Liver (tissue), 9 donors: Measurements from ENCODE around the gene TMTC1. TPM values are rescaled to one million over a fixed set of nuclear protein-coding genes. Genes with fewer than 3 reads are reported as not detected.

Source experiments
- DNase-seq: peaks from one replicate; pipeline ENCODE4 v3.0.0-alpha.2; 2017; ENCODE audit warnings: low spot score
- H3K27ac ChIP-seq, 2 donors: one replicate each; pipeline ENCODE4 v1.7.0; 2013; ENCODE audit warnings: inconsistent platforms in 2 of 2, low read length in 2 of 2, control low read depth in 1 of 2, low read depth in 1 of 2, mild to moderate bottlenecking in 1 of 2
- H3K27me3 ChIP-seq, 4 donors: one replicate each; pipeline versions ENCODE4 v1.6.1 to v1.7.0; 2013; ENCODE audit warnings: low read length in 3 of 4, inconsistent platforms in 1 of 4, mild to moderate bottlenecking in 1 of 4, moderate library complexity in 1 of 4; ENCODE audit not compliant: control insufficient read depth in 4 of 4, insufficient read depth in 4 of 4
- H3K36me3 ChIP-seq, 4 donors: one replicate each; pipeline versions ENCODE4 v1.6.1 to v1.7.0; 2013; ENCODE audit warnings: low read length in 3 of 4, mild to moderate bottlenecking in 3 of 4, low read depth in 1 of 4, moderate library complexity in 1 of 4; ENCODE audit not compliant: control insufficient read depth in 4 of 4, insufficient read depth in 3 of 4
- H3K4me1 ChIP-seq, 4 donors: one replicate each; pipeline versions ENCODE4 v1.6.1 to v1.7.0; 2013; ENCODE audit warnings: low read length in 3 of 4, mild to moderate bottlenecking in 3 of 4, moderate library complexity in 1 of 4; ENCODE audit not compliant: control insufficient read depth in 4 of 4, insufficient read depth in 4 of 4
- H3K4me3 ChIP-seq, 3 donors: one replicate each; pipeline versions ENCODE4 v1.6.1 to v1.7.0; 2013; ENCODE audit warnings: low read length in 3 of 3, control low read depth in 1 of 3, low read depth in 1 of 3, mild to moderate bottlenecking in 1 of 3
- H3K9ac ChIP-seq, 2 donors: one replicate each; pipeline ENCODE4 v1.7.0; 2013; ENCODE audit warnings: low read length in 2 of 2, mild to moderate bottlenecking in 2 of 2, moderate library complexity in 2 of 2, control low read depth in 1 of 2, low read depth in 1 of 2
- H3K9me3 ChIP-seq, 4 donors: one replicate each; pipeline versions ENCODE4 v1.6.1 to v1.7.0; 2013; ENCODE audit warnings: low read length in 3 of 4; ENCODE audit not compliant: control insufficient read depth in 4 of 4
- CTCF ChIP-seq: fragments of 150-350 bp; IDR thresholded peaks from 2 replicates; pipeline ENCODE4 v1.5.1; 2017; ENCODE audit warnings: improper control_type of control experiment, low read depth, low read length; ENCODE audit not compliant: missing input control
- EGR1 ChIP-seq, 2 donors: IDR thresholded peaks; 2 replicates each; pipeline ENCODE4 v1.6.1; 2016 to 2018; ENCODE audit warnings: antibody characterized with exemption in 2 of 2, low read depth in 2 of 2
- FOXA2 ChIP-seq: IDR thresholded peaks from 2 replicates; pipeline ENCODE4 v1.6.1; 2016; ENCODE audit warnings: antibody characterized with exemption
- HNF4A ChIP-seq, 2 donors: conservative IDR thresholded peaks; 2 replicates each; pipeline ENCODE4 v1.6.1; 2016; ENCODE audit warnings: antibody characterized with exemption in 2 of 2, mild to moderate bottlenecking in 2 of 2
- MAX ChIP-seq: IDR thresholded peaks from 2 replicates; pipeline ENCODE4 v1.6.1; 2016; ENCODE audit warnings: antibody characterized with exemption
- RAD21 ChIP-seq, 2 donors: IDR thresholded peaks; 2 replicates each; pipeline ENCODE4 v1.6.1; 2016; ENCODE audit warnings: antibody characterized with exemption in 2 of 2, mild to moderate bottlenecking in 2 of 2
- REST ChIP-seq: IDR thresholded peaks from 2 replicates; pipeline ENCODE4 v1.6.1; 2016; ENCODE audit warnings: antibody characterized with exemption, mild to moderate bottlenecking
- RXRA ChIP-seq, 2 donors: IDR thresholded peaks; 2 replicates each; pipeline ENCODE4 v1.6.1; 2017 to 2018; ENCODE audit warnings: antibody characterized with exemption in 2 of 2, mild to moderate bottlenecking in 1 of 2
- TAF1 ChIP-seq: conservative IDR thresholded peaks from 2 replicates; pipeline ENCODE4 v1.6.1; 2016; ENCODE audit warnings: antibody characterized with exemption, mild to moderate bottlenecking
- YY1 ChIP-seq: IDR thresholded peaks from 2 replicates; pipeline ENCODE4 v1.6.1; 2016; ENCODE audit warnings: antibody characterized with exemption, mild to moderate bottlenecking
- ZBTB33 ChIP-seq: IDR thresholded peaks from 2 replicates; pipeline ENCODE4 v1.6.1; 2016; ENCODE audit warnings: antibody characterized with exemption
- WGBS: extraction: QIAGEN DNeasy Blood & Tissue Kit; methylation state at CpG from one replicate; pipeline ENCODE4 v1.1.7; 2013; 5-methylcytosine and 5-hydroxymethylcytosine counted together
- polyA plus RNA-seq, 2 donors: library from polyadenylated mRNA; stranded (reverse) in 1 of 2; unstranded in 1 of 2; fragments of 200-250 nt in 1 of 2; fragments of >200 nt in 1 of 2; fragmentation: Nextera tagmentation in 1 of 2; extraction: Ambion mirVana in 1 of 2; gene quantifications; one replicate each; pipeline versions ENCODE4 v1.2.1 to v1.2.3, GENCODE V29; 2013 to 2015
- total RNA-seq, 2 donors: library from RNA; depleted of rRNA; stranded (reverse); fragments of >200 nt; gene quantifications; one replicate each; pipeline ENCODE4 v1.2.3, GENCODE V29; 2014
- donor health status: healthy.
- donor health status: healthy.
- donor health status: healthy.
- donor health status: healthy.
- donor health status: healthy.

The TMTC1 gene
- total and polyA plus RNA-seq, 4 donors, result 0.76 to 3.3 (median 2.1) TPM

- TF ChIP-seq ZBTB33, result no peak
- TF ChIP-seq CTCF, result no peak
- no peak for TF ChIP-seq REST
- TF ChIP-seq RAD21 (IDR thresholded peaks at IDR 0.05), result no peak
- TF ChIP-seq YY1, result no peak
- TF ChIP-seq EGR1 (IDR thresholded peaks at IDR 0.05; ENCODE audit: low read depth in 2 of 2), result no peak
- no peak for TF ChIP-seq HNF4A (conservative IDR thresholded peaks at IDR 0.05)
- no peak for TF ChIP-seq MAX
- no peak for TF ChIP-seq RXRA (IDR thresholded peaks at IDR 0.05)
- Histone ChIP-seq H3K4me1 (peaks cover 0 to 15% (median 12%) of the 10 kb centered on the region in 4 donors), H3K27me3 (no peaks in the 10 kb centered on the region), H3K4me3 (no peak overlapping the region), H3K36me3 (no peaks in the 10 kb centered on the region), H3K9me3 (no peaks in the 10 kb centered on the region), H3K27ac (no peak overlapping the region), H3K9ac (no peak overlapping the region)
- 98% methylated on average over 2 of the region's 2 CpGs for WGBS
- no peak for DNase-seq
These were observed 235.9 kb downstream of the TMTC1 start for GRCh38 chr12:29547864-29548263.

GRCh38 chr12:29547151-29547632 lies 236.6 kb downstream of the TMTC1 start:
- H3K4me3 ChIP-seq, result no peak overlapping the region
- H3K27me3 ChIP-seq, result no peaks in the 10 kb centered on the region
- peaks cover 0 to 14% (median 9%) of the 10 kb centered on the region in 4 donors for H3K4me1 ChIP-seq
- no peak overlapping the region for H3K9ac ChIP-seq
- no peaks in the 10 kb centered on the region for H3K36me3 ChIP-seq
- 44% methylated on average over 4 of the region's 4 CpGs for WGBS
- no peaks in the 10 kb centered on the region for H3K9me3 ChIP-seq
- peak overlapping the region in 1 of 2 donors; percentile 44 for H3K27ac ChIP-seq
- no peak for DNase-seq
- TF ChIP-seq RXRA (IDR thresholded peaks at IDR 0.05), result peak in 1 of 2 donors; percentile 11
- TF ChIP-seq FOXA2, result peak; percentile 10
- no peak for TF ChIP-seq TAF1
